Measurements from ENCODE around the gene TBX2.
"Not testable (repeated sequence)": the region's sequence is repeated elsewhere in the genome, so short reads cannot be mapped to it uniquely, and the experiment has no call there.

The TBX2 gene

DNA sequence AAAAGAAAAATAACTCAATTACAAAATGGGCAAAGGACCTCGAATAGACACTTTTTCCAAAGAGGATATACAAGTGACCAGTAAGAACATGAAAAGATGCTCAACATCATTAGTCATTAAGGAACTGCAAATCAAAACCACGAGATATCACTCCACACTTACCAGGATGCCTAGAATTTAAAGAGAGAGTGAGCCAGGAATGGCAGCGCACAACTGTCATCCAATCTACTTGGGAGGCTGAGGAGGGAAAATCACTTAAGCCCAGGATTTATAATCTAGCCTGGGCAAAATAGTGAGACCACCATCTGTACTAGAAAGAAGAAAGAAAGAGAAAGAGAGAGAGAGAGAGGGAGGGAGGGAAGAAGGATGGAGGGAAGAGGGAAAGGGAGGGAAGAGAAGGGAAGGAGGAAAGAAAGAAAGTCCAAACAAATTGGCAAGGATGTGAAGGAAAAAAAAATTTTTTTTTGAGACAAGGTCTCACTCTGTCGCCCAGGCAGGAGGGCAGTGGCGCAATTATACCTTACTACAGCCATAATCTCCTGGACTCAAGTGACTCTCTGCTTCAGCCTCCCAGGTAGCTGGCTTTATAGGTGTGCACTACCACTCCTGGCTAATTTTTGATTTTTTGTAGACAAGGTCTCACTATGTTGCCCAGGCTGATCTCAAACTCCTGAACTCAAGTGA lies 22.6 kb downstream of the TBX2 start:
- ATAC-seq (replicated peaks) (no peak), DNase-seq (no peak)
- H3K27ac Mint-ChIP-seq, result no peak overlapping the region
- no peak overlapping the region for H3K4me3 Mint-ChIP-seq
- H3K36me3 Mint-ChIP-seq (ENCODE audit: insufficient read depth), result no peaks in the 10 kb centered on the region
- peaks cover 0 to 2% of the 10 kb centered on the region in 2 donors for H3K4me1 Mint-ChIP-seq (ENCODE audit: low read depth in 2 of 2)
- H3K27me3 Mint-ChIP-seq, result peaks cover 56 to 91% of the 10 kb centered on the region in 2 donors
- H3K9me3 Mint-ChIP-seq, result no peaks in the 10 kb centered on the region

DNA sequence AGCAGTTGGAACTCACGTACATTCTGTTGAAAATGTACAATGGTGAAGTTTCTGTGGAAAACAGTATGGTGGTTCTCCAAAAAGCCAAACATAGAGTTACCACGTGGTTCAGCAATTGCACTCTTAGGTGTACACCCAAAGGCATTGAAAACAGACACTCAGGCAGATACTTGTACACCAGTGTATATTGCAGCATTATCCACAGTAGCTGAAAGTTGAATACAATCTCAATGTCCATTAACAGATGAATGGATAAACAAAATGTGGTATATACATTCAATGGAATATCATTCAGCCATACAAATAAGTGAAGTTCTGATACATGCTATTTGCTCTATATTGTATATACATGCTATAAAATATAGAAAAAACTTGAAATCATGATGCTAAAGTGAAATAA lies 23.2 kb downstream of the TBX2 start:
- no peak for DNase-seq
- ATAC-seq (replicated peaks), result no peak
- Mint-ChIP-seq H3K4me1 (ENCODE audit: low read depth in 2 of 2) (peaks cover 0 to 2% of the 10 kb centered on the region in 2 donors), H3K9me3 (no peaks in the 10 kb centered on the region), H3K4me3 (no peak overlapping the region), H3K36me3 (ENCODE audit: insufficient read depth) (no peaks in the 10 kb centered on the region), H3K27ac (no peak overlapping the region), H3K27me3 (peaks cover 56 to 85% of the 10 kb centered on the region in 2 donors)

DNA sequence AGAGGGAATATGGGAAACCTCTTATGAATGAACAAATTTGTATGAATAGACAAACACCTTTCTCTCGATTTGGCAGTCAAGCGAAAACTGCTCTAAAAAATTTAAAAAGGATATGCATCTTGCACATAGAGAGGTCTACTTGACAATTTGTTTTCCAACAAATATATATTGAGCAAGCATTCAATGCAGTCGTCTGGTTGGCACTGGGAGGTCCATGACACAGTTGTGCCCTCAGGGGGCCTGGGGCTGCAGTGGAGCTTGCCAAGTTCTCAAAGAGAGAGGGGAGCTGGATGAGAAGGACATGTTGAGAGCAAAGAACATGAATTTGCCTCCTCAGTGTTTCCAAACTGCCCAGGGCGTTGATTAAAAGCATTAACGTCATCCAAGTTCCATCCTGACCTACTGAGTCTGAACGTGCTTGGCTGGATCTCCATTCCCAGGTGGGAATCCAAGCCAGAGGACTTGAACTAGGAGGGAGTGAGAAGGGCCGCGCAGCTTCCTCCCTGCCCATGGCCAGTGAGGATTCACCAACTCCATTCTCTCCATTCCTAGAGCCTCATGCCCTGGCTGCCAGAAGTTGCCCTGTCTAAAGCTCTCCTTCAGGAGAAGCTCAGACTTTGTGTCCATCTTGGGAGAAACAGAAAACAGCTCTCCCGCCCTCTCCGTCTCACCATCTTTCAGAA lies 24.5 kb downstream of the TBX2 start:
- Mint-ChIP-seq H3K4me3 (no peak overlapping the region), H3K36me3 (ENCODE audit: insufficient read depth) (no peaks in the 10 kb centered on the region), H3K9me3 (no peaks in the 10 kb centered on the region), H3K27ac (no peak overlapping the region), H3K27me3 (peaks cover 52 to 73% of the 10 kb centered on the region in 2 donors), H3K4me1 (ENCODE audit: low read depth in 2 of 2) (no peaks in the 10 kb centered on the region)
- DNase-seq, result no peak
- ATAC-seq (replicated peaks), result no peak

DNA sequence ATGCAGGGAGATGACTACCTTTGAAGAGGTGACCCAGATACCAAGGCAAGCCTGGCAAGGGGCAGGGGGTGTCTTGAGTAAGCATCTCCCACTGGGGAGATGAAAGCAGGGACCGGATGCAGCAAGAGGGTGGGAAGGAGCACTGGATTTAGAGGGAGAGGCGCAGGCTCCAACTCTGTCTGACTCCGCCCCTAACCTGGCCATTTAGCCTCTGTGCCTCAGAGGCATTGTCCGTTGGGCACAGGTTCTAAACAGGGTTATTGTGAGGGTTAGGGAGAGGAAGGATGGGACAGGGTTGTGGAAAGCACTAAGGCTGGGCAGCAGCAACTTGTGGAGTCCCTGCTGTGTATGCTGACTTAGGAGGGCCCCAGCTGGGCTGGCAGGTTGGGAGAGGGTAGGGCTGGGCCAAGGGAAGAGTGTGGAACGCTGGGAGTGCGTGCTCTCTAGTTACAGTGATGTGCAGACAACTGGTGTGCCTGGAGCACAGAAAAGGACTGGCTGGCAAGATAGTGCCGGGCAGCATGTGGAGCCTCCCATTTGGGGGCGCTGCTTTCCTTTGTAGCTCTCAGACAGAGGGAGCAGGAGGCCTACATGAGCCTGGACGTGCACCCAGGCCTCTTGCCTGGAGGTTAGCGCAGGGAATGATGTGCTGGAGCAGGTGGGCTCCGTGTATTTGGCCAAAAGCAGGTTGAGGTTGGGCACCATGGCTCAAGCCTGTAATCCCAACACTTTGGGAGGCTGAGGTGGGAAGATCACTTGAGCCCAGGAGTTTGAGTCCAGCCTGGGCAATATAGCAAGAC lies 26.2 kb downstream of the TBX2 start:
- Mint-ChIP-seq H3K4me1 (ENCODE audit: low read depth in 2 of 2) (no peaks in the 10 kb centered on the region), H3K4me3 (no peak overlapping the region), H3K27me3 (peaks cover 37 to 55% of the 10 kb centered on the region in 2 donors), H3K36me3 (ENCODE audit: insufficient read depth) (no peaks in the 10 kb centered on the region), H3K27ac (no peak overlapping the region), H3K9me3 (no peaks in the 10 kb centered on the region)
- ATAC-seq (replicated peaks), result no peak
- no peak for DNase-seq

DNA sequence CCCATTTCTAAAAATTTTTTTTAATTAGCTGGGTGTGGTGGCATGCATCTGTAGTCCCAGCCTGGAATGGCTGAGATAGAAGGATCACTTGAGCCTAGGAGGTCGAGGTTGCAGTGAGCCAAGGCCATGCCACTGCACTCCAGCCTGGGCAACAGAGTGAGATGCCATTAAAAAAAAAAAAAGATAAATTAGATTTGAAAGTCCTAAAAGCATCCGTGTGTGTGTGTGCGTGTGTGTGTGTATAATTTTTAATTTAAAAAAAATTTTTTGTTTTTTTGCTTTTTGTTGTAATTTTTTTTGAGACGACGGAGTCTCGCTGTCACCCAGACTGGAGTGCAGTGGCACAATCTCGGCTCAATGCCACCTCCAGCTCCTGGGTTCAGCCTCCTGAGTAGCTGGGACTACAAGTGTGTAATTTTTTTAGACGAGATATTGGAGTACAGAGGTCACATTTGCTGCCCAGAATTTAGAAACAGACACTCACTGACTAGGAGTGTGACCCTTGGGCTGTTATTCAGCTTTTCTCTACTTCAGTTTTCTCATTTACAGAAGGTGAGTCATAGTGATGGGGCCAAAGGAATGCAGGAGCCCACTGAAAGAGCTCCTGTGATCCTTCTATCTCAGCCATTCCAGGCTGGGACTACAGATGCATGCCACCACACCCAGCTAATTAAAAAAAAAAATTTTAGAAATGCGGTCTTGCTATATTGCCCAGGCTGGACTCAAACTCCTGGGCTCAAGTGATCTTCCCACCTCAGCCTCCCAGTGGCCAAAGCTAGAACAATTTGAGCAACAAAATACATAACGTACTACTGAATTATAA lies 27.1 kb downstream of the TBX2 start:
- H3K4me3 Mint-ChIP-seq, result no peak overlapping the region
- H3K9me3 Mint-ChIP-seq, result no peaks in the 10 kb centered on the region
- H3K36me3 Mint-ChIP-seq (ENCODE audit: insufficient read depth), result no peaks in the 10 kb centered on the region
- no peak overlapping the region for H3K27ac Mint-ChIP-seq
- H3K27me3 Mint-ChIP-seq, result peaks cover 35 to 47% of the 10 kb centered on the region in 2 donors
- no peak for DNase-seq
- no peaks in the 10 kb centered on the region for H3K4me1 Mint-ChIP-seq (ENCODE audit: low read depth in 2 of 2)
- ATAC-seq (replicated peaks), result no peak

DNA sequence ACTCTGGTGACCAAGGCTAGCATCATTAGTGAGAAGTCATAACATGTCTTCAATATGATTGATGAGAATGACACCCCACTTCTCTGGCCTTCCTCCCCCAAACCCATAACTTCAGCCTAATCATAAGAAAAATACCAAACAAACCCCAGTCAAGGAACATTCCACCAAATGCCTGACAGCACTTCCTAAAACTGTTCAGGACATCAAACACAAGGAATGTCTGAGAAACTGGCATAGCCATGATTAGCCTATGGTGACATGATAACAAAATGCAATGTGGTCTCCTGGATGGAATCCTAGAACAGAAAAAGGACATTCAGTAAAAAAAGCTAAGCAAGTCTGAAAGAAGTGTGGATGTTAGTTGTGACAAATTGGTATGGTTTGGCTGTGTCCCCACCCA lies 27.9 kb downstream of the TBX2 start:
- no peak overlapping the region for H3K27ac Mint-ChIP-seq
- H3K27me3 Mint-ChIP-seq, result peaks cover 29 to 38% of the 10 kb centered on the region in 2 donors
- H3K9me3 Mint-ChIP-seq, result no peaks in the 10 kb centered on the region
- no peak for ATAC-seq (replicated peaks)
- DNase-seq, result no peak
- H3K4me1 Mint-ChIP-seq (ENCODE audit: low read depth in 2 of 2), result no peaks in the 10 kb centered on the region
- H3K4me3 Mint-ChIP-seq, result no peak overlapping the region
- no peaks in the 10 kb centered on the region for H3K36me3 Mint-ChIP-seq (ENCODE audit: insufficient read depth)

DNA sequence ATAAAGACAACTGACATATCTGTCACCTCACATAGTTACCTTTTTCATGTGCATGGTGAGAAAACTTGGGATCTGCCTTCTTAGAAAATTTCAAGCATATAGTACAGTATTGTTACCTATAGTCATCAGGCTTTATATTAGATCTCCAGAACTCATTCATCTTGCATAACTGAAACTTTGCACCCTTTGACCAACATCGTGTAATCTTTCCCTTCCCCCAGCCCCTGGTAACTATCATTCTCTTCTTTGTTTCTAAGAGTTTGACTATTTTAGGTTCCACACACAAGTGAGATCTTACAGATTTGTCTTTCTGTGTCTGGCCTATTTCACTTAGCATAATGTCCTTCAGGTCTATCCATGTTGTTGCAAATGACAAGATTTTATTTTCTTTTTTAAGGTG lies 29.6 kb downstream of the TBX2 start:
- no peak overlapping the region for H3K4me3 Mint-ChIP-seq
- H3K27me3 Mint-ChIP-seq, result peaks cover 20 to 37% of the 10 kb centered on the region in 2 donors
- no peaks in the 10 kb centered on the region for H3K9me3 Mint-ChIP-seq
- no peaks in the 10 kb centered on the region for H3K36me3 Mint-ChIP-seq (ENCODE audit: insufficient read depth)
- H3K27ac Mint-ChIP-seq, result no peak overlapping the region
- ATAC-seq (replicated peaks), result no peak
- H3K4me1 Mint-ChIP-seq (ENCODE audit: low read depth in 2 of 2), result no peaks in the 10 kb centered on the region
- no peak for DNase-seq

DNA sequence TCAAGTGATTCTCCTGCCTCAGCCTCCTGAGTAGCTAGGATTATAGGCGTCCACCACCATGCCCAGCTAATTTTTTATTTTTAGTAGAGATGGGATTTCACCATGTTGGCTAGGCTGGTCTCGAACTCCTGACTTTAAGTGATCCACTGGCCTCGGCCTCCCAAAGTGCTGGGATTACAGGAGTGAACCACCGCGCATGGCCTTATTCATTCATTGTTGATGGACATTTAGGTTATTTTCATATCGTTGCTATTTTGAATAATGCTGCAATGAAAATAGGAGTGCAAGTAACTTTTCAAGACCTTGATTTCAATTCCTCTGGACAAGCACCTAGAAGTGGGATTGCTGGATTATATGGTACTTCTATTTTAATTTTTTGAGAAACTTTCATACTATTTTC lies 30.2 kb downstream of the TBX2 start:
- H3K4me1 Mint-ChIP-seq (ENCODE audit: low read depth in 2 of 2); H3K4me3 Mint-ChIP-seq; DNase-seq; H3K9me3 Mint-ChIP-seq; ATAC-seq (replicated peaks); H3K27ac Mint-ChIP-seq; H3K36me3 Mint-ChIP-seq (ENCODE audit: insufficient read depth): not testable (repeated sequence)
- peaks cover 24 to 37% of the 10 kb centered on the region in 2 donors for H3K27me3 Mint-ChIP-seq

DNA sequence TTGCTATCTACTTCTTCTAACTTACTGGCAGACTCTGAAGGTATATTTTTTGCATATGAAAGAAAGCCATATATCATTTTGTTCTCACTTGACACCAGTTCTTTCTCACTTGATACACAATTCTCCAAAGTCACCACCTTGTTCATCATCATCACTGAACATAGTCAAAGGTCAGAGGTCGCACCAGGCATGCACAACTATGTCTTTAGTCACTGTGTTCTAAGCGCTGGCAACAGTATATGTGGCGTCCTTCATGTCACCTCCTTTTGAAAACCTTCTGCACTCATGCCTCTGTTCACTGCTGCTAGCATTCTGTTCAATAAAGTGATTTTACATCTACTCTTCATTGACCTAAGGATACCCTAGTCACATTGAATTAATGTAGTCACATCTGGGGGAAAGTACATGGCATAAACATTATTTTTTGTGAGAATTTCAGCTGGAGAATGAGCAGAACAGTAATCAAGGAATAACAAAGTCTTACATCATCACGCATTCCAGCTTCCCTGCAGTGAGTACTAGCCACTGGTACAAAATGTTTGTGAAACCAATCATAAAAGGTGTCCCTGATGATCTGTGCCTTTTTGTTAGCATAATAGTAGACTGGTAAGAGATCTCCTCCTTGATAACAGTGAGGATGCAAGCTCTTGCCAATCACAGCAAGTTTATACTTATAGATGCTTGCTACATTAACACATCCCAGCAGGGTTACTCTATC lies 32.1 kb downstream of the TBX2 start:
- Mint-ChIP-seq H3K27me3 (peaks cover 21 to 26% of the 10 kb centered on the region in 2 donors), H3K9me3 (peaks cover 1 to 2% of the 10 kb centered on the region in 2 donors), H3K27ac (no peak overlapping the region), H3K4me1 (ENCODE audit: low read depth in 2 of 2) (no peaks in the 10 kb centered on the region), H3K36me3 (ENCODE audit: insufficient read depth) (no peaks in the 10 kb centered on the region), H3K4me3 (no peak overlapping the region)
- ATAC-seq (replicated peaks), result no peak
- DNase-seq, result no peak

DNA sequence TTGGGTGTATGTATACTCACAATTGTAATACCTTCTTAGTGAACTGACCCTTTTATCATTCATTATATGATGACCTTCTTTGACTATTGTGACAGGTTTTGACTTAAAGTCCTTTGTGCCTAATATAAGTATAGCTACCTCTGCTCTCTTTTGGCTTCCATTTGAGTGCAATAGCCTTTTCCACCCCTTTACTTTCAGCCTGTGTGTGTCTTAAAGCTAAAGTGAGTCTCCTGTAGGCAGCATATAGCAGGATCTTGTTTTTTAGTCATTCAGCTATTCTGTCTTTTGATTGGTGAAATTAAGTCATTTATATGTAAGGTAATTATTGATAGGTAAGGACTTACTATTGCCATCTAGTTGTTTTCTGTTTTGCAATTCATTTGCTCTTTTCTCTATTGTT lies 36.6 kb downstream of the TBX2 start:
- ATAC-seq (replicated peaks), result no peak
- Mint-ChIP-seq H3K9me3 (peaks cover 4 to 12% of the 10 kb centered on the region in 2 donors), H3K36me3 (ENCODE audit: insufficient read depth) (no peaks in the 10 kb centered on the region), H3K27me3 (peaks cover 48 to 68% of the 10 kb centered on the region in 2 donors), H3K4me1 (ENCODE audit: low read depth in 2 of 2) (no peaks in the 10 kb centered on the region), H3K4me3 (no peak overlapping the region), H3K27ac (no peak overlapping the region)
- DNase-seq, result no peak

DNA sequence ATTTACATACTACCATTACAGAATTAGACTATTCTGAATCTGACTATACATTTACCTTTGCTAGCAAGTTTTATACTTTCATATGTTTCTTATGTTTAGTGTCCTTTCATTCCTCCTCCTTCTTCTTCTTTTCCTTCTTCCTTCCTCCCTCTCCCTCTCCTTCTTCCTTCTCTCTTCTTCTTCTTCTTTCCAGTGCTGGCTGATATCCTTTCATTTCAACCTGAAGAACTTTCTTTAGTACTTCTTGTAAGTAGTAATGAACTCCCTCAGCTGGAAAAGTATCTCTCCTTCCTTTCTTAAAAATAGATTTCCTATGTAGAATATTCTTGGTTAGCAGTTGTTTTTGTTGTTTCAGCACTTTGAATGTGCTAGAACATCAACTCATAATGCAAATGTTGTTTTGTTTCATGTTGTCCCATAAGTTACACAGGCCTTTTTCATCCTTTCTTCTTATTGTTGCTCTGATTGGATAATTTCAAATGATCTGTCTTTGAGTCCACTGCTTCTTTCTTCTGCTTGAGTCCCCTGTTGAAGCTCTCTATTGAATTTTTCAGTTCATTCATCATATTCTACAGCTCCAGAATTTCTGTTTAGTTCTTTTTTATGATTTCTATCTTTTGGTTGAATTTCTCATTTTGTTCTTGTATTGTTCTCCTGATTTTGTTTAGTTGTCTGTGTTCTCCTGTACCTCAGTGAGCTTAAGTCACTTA lies 37.5 kb downstream of the TBX2 start:
- Mint-ChIP-seq H3K36me3 (ENCODE audit: insufficient read depth) (no peaks in the 10 kb centered on the region), H3K4me3 (no peak overlapping the region), H3K27ac (no peak overlapping the region), H3K27me3 (peaks cover 48 to 77% of the 10 kb centered on the region in 2 donors), H3K4me1 (ENCODE audit: low read depth in 2 of 2) (no peaks in the 10 kb centered on the region), H3K9me3 (peaks cover 4 to 12% of the 10 kb centered on the region in 2 donors)
- DNase-seq, result no peak
- ATAC-seq (replicated peaks), result no peak

DNA sequence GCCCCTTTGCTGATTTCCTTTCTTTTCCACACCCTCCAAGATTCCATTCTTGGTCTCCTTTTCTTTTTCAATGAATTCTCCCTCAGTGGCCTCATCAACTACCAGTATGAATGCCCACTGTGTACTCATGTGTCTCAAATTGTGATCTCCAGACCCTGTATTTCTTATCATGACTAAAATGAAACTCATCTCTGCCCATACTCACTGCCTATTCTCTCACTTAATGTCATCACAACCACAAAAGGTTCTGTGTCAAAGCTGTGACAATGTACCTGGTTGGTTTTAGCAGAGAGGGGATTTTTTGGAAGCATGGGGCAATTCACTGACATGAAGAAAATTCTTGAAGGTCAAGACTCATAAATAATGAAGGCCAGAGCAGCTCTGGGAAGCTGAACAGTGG lies 41.1 kb downstream of the TBX2 start:
- ATAC-seq (replicated peaks), result no peak
- DNase-seq, result no peak
- Mint-ChIP-seq H3K36me3 (ENCODE audit: insufficient read depth) (no peaks in the 10 kb centered on the region), H3K9me3 (peaks cover 4 to 12% of the 10 kb centered on the region in 2 donors), H3K4me3 (no peak overlapping the region), H3K4me1 (ENCODE audit: low read depth in 2 of 2) (no peaks in the 10 kb centered on the region), H3K27me3 (peaks cover 46 to 81% of the 10 kb centered on the region in 2 donors), H3K27ac (no peak overlapping the region)
